OCI-LY7 (cell line): ENCODE results near the gene STRADA. TPM values are rescaled to one million over a fixed set of nuclear protein-coding genes. Genes with fewer than 3 reads are reported as not detected.

Experiments used
- BruUV-seq: library from RNA; stranded (reverse); fragments of 400-500 nt; replicated peaks from 2 replicates; lab custom pipeline; 2021; lab: Mats Ljungman, UMichigan
- CTCF ChIA-PET: fragments of 300-600 bp; sonication (Branson Sonifier 250); formaldehyde crosslinking; loops from one replicate; lab custom pipeline; 2022; ENCODE audit warnings: antibody characterized with exemption; ENCODE audit not compliant: unreplicated experiment; lab: Charles Lee
- POLR2A ChIA-PET: fragments of 300-600 bp; sonication (Branson Sonifier 250); formaldehyde crosslinking; loops from one replicate; lab custom pipeline; 2022; ENCODE audit warnings: antibody characterized with exemption; lab: Charles Lee
- DNase-seq: peaks from one replicate; pipeline ENCODE4 v3.0.0-alpha.2; 2015; ENCODE audit warnings: low spot score
- H2AFZ ChIP-seq: fragments of 200-600 bp; sonication (generic), shearing (Covaris generic); 2 replicates; pipeline ENCODE4 v1.6.1; 2014; ENCODE audit warnings: mild to moderate bottlenecking, antibody characterized with exemption, low read length, moderate library complexity
- H3K27ac ChIP-seq: fragments of 200-600 bp; sonication (generic); 2 replicates; pipeline ENCODE4 v1.5.1; 2014; ENCODE audit warnings: mixed run types, low read depth, mild to moderate bottlenecking, moderate library complexity, low read length, inconsistent platforms; ENCODE audit not compliant: poor library complexity, severe bottlenecking
- H3K36me3 ChIP-seq: fragments of 200-600 bp; sonication (generic); 2 replicates; pipeline ENCODE4 v1.6.1; 2014; ENCODE audit warnings: mild to moderate bottlenecking, antibody characterized with exemption, low read length, moderate library complexity, mixed read lengths; ENCODE audit not compliant: insufficient read depth
- H3K4me1 ChIP-seq: fragments of 200-600 bp; sonication (generic); 2 replicates; pipeline ENCODE4 v1.5.1; 2014; ENCODE audit warnings: mild to moderate bottlenecking, low read length; ENCODE audit not compliant: insufficient read depth, poor library complexity, severe bottlenecking
- H3K4me2 ChIP-seq: fragments of 200-600 bp; sonication (generic); 2 replicates; pipeline ENCODE4 v1.6.1; 2014; ENCODE audit warnings: mild to moderate bottlenecking, low read length
- H3K4me3 ChIP-seq: fragments of 200-600 bp; sonication (generic); 2 replicates; pipeline ENCODE4 v1.5.1; 2014; ENCODE audit warnings: mild to moderate bottlenecking, low read depth, low read length; ENCODE audit not compliant: poor library complexity, severe bottlenecking
- H3K79me2 ChIP-seq: fragments of 200-600 bp; sonication (generic); 2 replicates; pipeline ENCODE4 v1.6.1; 2016; ENCODE audit warnings: low read depth, mild to moderate bottlenecking, low read length, moderate library complexity, mixed read lengths; ENCODE audit not compliant: insufficient read depth
- H3K9me2 ChIP-seq: fragments of 200-600 bp; sonication (generic); 2 replicates; pipeline ENCODE4 v1.6.1; 2016; ENCODE audit warnings: mild to moderate bottlenecking, low read length, mixed read lengths; ENCODE audit not compliant: insufficient read depth
- H3K9me3 ChIP-seq: fragments of 200-600 bp; sonication (generic); 2 replicates; pipeline ENCODE4 v1.6.1; 2014; ENCODE audit warnings: mild to moderate bottlenecking, mixed run types, low read length, mixed read lengths
- H4K20me1 ChIP-seq: fragments of 200-600 bp; sonication (generic); 2 replicates; pipeline ENCODE4 v1.6.1; 2014; ENCODE audit warnings: mild to moderate bottlenecking, antibody characterized with exemption, low read length, moderate library complexity, mixed read lengths; ENCODE audit not compliant: insufficient read depth
- EZH2phosphoT487 ChIP-seq: fragments of 200-600 bp; sonication (generic); IDR thresholded peaks from 2 replicates; pipeline ENCODE4 v1.6.1; 2018; ENCODE audit warnings: low read depth, borderline replicate concordance, mild to moderate bottlenecking, mixed run types, antibody characterized with exemption, low read length, moderate library complexity, mixed read lengths
- intact Hi-C: fragments of 100-400 bp; cut with micrococcal nuclease; formaldehyde crosslinking; loops from one replicate; pipeline ENCODE4 v1.10.0; 2022; ENCODE audit not compliant: unreplicated experiment
- total RNA-seq, 2 experiments: library from RNA; depleted of rRNA in 1 of 2; stranded (reverse); fragments of >200 nt in 1 of 2; shearing (Covaris generic) in 1 of 2; gene quantifications; 2 replicates each; pipeline ENCODE4 v1.2.3, GENCODE V29; 2014 to 2022
- TF ChIP-seq, protein P1 (sequence below): fragments of 200-600 bp; sonication (generic); conservative IDR thresholded peaks from 2 replicates; pipeline ENCODE4 v1.5.1; 2014; ENCODE audit warnings: mild to moderate bottlenecking, antibody characterized with exemption, low read length, moderate library complexity, mixed read lengths

Gene STRADA
- total RNA-seq, 2 experiments from 2014 or later, result 31.9 to 68.0 TPM

DNA sequence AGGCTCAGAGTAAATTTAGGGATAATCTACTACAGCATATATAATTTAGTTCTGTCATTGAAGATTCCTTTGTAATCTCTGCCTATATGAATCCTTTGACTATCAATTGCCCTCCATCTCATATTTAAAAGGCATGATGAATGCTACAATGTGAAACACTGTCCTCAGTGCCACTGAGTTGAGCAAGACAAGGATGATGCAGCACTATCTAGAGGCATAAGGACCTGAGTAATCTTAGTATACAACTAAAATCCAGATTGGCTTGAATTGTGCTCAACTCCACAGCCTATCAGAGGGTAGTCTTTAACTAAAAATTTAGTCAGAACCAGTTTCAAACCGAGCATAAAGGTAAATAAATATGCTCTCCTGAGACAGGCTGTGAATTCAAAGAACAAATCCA is 11.6 kb upstream of the STRADA start:
- H4K20me1 ChIP-seq, result no peaks in the 10 kb centered on the region
- H3K27ac ChIP-seq, result no peak overlapping the region
- POLR2A ChIA-PET, result no interaction called here
- no peaks in the 10 kb centered on the region for H3K9me2 ChIP-seq
- intact Hi-C loops, result loop anchor here (10.0 kb wide), 1 partner anchor 52 kb away; no protein-coding TSS in a partner anchor
- no peaks in the 10 kb centered on the region for H3K79me2 ChIP-seq
- no peak overlapping the region for H3K4me2 ChIP-seq
- DNase-seq, result no peak
- H3K9me3 ChIP-seq, result no peaks in the 10 kb centered on the region
- H3K4me1 ChIP-seq, result no peaks in the 10 kb centered on the region
- peaks cover 100% of the 10 kb centered on the region for H3K36me3 ChIP-seq
- BruUV-seq, result no TSS peak
- CTCF ChIA-PET, result no interaction called here
- H3K4me3 ChIP-seq, result no peak overlapping the region
- H2AFZ ChIP-seq, result no peak overlapping the region
- TF ChIP-seq, protein P1, sequence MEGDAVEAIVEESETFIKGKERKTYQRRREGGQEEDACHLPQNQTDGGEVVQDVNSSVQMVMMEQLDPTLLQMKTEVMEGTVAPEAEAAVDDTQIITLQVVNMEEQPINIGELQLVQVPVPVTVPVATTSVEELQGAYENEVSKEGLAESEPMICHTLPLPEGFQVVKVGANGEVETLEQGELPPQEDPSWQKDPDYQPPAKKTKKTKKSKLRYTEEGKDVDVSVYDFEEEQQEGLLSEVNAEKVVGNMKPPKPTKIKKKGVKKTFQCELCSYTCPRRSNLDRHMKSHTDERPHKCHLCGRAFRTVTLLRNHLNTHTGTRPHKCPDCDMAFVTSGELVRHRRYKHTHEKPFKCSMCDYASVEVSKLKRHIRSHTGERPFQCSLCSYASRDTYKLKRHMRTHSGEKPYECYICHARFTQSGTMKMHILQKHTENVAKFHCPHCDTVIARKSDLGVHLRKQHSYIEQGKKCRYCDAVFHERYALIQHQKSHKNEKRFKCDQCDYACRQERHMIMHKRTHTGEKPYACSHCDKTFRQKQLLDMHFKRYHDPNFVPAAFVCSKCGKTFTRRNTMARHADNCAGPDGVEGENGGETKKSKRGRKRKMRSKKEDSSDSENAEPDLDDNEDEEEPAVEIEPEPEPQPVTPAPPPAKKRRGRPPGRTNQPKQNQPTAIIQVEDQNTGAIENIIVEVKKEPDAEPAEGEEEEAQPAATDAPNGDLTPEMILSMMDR, result no peak
- no peak for TF ChIP-seq EZH2phosphoT487

DNA sequence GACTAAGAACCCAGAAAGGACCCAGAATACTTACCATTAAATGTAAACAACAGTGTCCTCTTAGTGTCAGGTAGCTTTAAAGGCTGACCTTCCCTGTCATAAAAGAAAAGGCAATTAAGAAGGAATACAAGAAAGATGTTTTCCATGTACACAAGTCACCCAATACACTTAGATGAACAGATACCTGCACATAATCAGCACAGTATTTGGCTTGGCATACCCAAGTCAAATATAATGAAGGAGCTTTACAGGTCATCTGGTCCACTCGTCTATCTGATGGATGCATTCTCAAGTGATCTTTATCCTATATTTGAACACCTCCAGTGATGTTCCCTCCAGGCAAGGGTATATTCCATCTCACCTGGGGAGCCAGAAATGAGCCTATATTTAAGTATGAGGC is 11.1 kb upstream of the STRADA start:
- TF ChIP-seq EZH2phosphoT487, result no peak
- TF ChIP-seq, protein P1, result no peak
- POLR2A ChIA-PET, result interaction anchor here (0.8 kb wide), 1 partner anchor 14 kb away, joined by 3 read pairs; no protein-coding TSS in a partner anchor
- H3K4me2 ChIP-seq, result no peak overlapping the region
- H3K27ac ChIP-seq, result no peak overlapping the region
- no peak for DNase-seq
- H2AFZ ChIP-seq, result no peak overlapping the region
- BruUV-seq, result no TSS peak
- H4K20me1 ChIP-seq, result no peaks in the 10 kb centered on the region
- H3K79me2 ChIP-seq, result no peaks in the 10 kb centered on the region
- CTCF ChIA-PET, result no interaction called here
- no peak overlapping the region for H3K4me3 ChIP-seq
- no peaks in the 10 kb centered on the region for H3K9me3 ChIP-seq
- no peaks in the 10 kb centered on the region for H3K4me1 ChIP-seq
- H3K36me3 ChIP-seq, result peaks cover 100% of the 10 kb centered on the region
- no peaks in the 10 kb centered on the region for H3K9me2 ChIP-seq
- intact Hi-C loops, result loop anchor here (10.0 kb wide), 1 partner anchor 52 kb away; no protein-coding TSS in a partner anchor

DNA sequence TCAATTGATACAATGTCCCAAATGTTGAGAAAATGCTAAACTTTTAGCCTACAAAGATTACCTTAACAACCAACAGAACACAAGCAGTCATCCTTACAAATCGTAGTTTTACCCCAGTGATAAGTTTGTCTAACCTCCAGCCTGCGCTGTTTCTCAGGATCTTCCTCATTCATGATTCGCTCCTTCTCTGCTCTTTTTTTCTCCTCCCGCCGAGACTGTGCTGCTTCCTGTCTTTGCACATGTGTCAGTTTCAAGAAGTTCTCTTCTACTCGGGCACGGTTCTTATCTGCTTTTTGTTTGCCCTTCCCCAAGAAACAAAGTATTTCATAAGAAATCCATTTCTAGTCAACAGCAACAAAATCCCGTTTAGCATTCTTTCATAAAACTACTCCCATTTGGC is 10.2 kb upstream of the STRADA start:
- peaks cover 100% of the 10 kb centered on the region for H3K36me3 ChIP-seq
- peaks cover 4% of the 10 kb centered on the region for H3K4me1 ChIP-seq
- H3K79me2 ChIP-seq, result no peaks in the 10 kb centered on the region
- CTCF ChIA-PET, result no interaction called here
- H3K4me3 ChIP-seq, result no peak overlapping the region
- intact Hi-C loops, result loop anchor here (10.0 kb wide), 1 partner anchor 53 kb away; no protein-coding TSS in a partner anchor
- H3K9me3 ChIP-seq, result no peaks in the 10 kb centered on the region
- no peak overlapping the region for H3K4me2 ChIP-seq
- H2AFZ ChIP-seq, result no peak overlapping the region
- POLR2A ChIA-PET, result interaction anchor here (0.6 to 1.5 kb wide), 4 partner anchors 10 to 1101 kb away, joined by 4 to 7 read pairs (median 6); partner anchors contain the start of gene STRADA
- no TSS peak for BruUV-seq
- no peaks in the 10 kb centered on the region for H3K9me2 ChIP-seq
- TF ChIP-seq, protein P1, result no peak
- no peak for TF ChIP-seq EZH2phosphoT487
- H4K20me1 ChIP-seq, result no peaks in the 10 kb centered on the region
- H3K27ac ChIP-seq, result no peak overlapping the region
- DNase-seq, result no peak
